ENCODE data around the gene RASAL1.

Gene RASAL1

GRCh38 chr12:113115455-113116126 is 20.0 kb downstream of the RASAL1 start:
- no peak for DNase-seq

GRCh38 chr12:113114447-113115178 is 20.9 kb downstream of the RASAL1 start:
- no peak for DNase-seq

- DNase-seq = no peak
Observed at GRCh38 chr12:113113397-113113796, 22.2 kb downstream of the RASAL1 start.

GRCh38 chr12:113112043-113112899 is 23.3 kb downstream of the RASAL1 start:
- DNase-seq = no peak

GRCh38 chr12:113111247-113111646 is 24.3 kb downstream of the RASAL1 start:
- DNase-seq = no peak

- peak in 2 of 5 experiments; percentile 43 to 76 for DNase-seq
Observed at GRCh38 chr12:113109872-113110599, 25.5 kb downstream of the RASAL1 start.

GRCh38 chr12:113109360-113109759 is 26.2 kb downstream of the RASAL1 start:
- no peak for DNase-seq

- DNase-seq = no peak
Observed at GRCh38 chr12:113108308-113108707, 27.3 kb downstream of the RASAL1 start.

GRCh38 chr12:113106361-113106760 is 29.2 kb downstream of the RASAL1 start:
- no peak for DNase-seq

- DNase-seq = no peak
Observed at GRCh38 chr12:113105606-113106271, 29.8 kb downstream of the RASAL1 start.

- no peak for DNase-seq
Observed at GRCh38 chr12:113104953-113105510, 30.5 kb downstream of the RASAL1 start.

- peak in 4 of 5 experiments; percentile 43 to 80 (median 55) for DNase-seq
Observed at GRCh38 chr12:113103756-113104450, 31.7 kb downstream of the RASAL1 start.

- no peak for DNase-seq
Observed at GRCh38 chr12:113102811-113103210, 32.8 kb downstream of the RASAL1 start.

- no peak for DNase-seq
Observed at GRCh38 chr12:113101751-113102150, 33.8 kb downstream of the RASAL1 start.

GRCh38 chr12:113099764-113100163 is 35.8 kb downstream of the RASAL1 start:
- no peak for DNase-seq

GRCh38 chr12:113099364-113099763 is 36.2 kb downstream of the RASAL1 start:
- DNase-seq = no peak

- peak; percentile 35 to 57 (median 45) for DNase-seq
Observed at GRCh38 chr12:113098441-113099028, 37.0 kb downstream of the RASAL1 start.

GRCh38 chr12:113097716-113098440 is 37.7 kb downstream of the RASAL1 start:
- DNase-seq = no peak

GRCh38 chr12:113096675-113097461 is 38.7 kb downstream of the RASAL1 start:
- no peak for DNase-seq
